Psoas muscle (tissue), 8 donors: ENCODE results near the gene NMT1. TPM values are rescaled to one million over a fixed set of nuclear protein-coding genes. Genes with fewer than 3 reads are reported as not detected.

ENCODE experiments used
- ATAC-seq, 4 donors: fragments of 200-7000 bp; cut with Tn5 transposase; one replicate each; pipeline ENCODE4 v1.9.1; 2020; ENCODE audit warnings: moderate library complexity in 3 of 4, mild to moderate bottlenecking in 2 of 4
- DNase-seq, 2 donors: peaks; one replicate each; pipeline ENCODE4 v3.0.0-alpha.2; 2020
- H3K27ac ChIP-seq: fragments of 200-600 bp; one replicate; pipeline ENCODE4 v1.8.0; 2022
- H3K27me3 ChIP-seq, 3 donors: fragments of 200-600 bp in 1 of 3; one replicate each; pipeline versions ENCODE4 v1.6.1 to v1.8.0; 2013 to 2022; ENCODE audit warnings: low read length in 2 of 3, mild to moderate bottlenecking in 2 of 3, moderate library complexity in 1 of 3; ENCODE audit not compliant: insufficient read depth in 3 of 3
- H3K36me3 ChIP-seq, 2 donors: fragments of 200-600 bp in 1 of 2; one replicate each; pipeline versions ENCODE4 v1.6.1 to v1.8.0; 2013 to 2022; ENCODE audit warnings: low read depth in 1 of 2, mild to moderate bottlenecking in 1 of 2, moderate library complexity in 1 of 2; ENCODE audit not compliant: insufficient read depth in 1 of 2
- H3K4me1 ChIP-seq: fragments of 200-600 bp; one replicate; pipeline ENCODE4 v1.8.0; 2022
- H3K4me3 ChIP-seq: fragments of 200-600 bp; one replicate; pipeline ENCODE4 v1.8.0; 2022; ENCODE audit warnings: mild to moderate bottlenecking
- H3K9me3 ChIP-seq: fragments of 200-600 bp; one replicate; pipeline ENCODE4 v1.8.0; 2022
- WGBS, 3 donors: extraction: QIAGEN DNeasy Blood & Tissue Kit; methylation state at CpG; one replicate each; pipeline versions ENCODE4 v1.1.6 to v1.1.7; 2013; 5-methylcytosine and 5-hydroxymethylcytosine counted together
- intact Hi-C, 2 donors: fragments of 100-400 bp; cut with DNase I; formaldehyde crosslinking; loops; one replicate each; pipeline versions ENCODE4 v1.11.0 to v1.14.2; 2022
- polyA plus RNA-seq, 3 donors: library from polyadenylated mRNA; stranded (reverse); fragments of 200-250 nt; gene quantifications; one replicate each; pipeline ENCODE4 v1.2.3, GENCODE V29; 2013
- total RNA-seq, 4 donors: library from RNA; stranded (reverse); fragmentation: NEBNext Ultra II Directional in 2 of 4; extraction: Animal tissue kit (Norgen Biotek cat#: 25700) in 2 of 4; gene quantifications; one replicate each; pipeline versions ENCODE4 v1.2.1 to v1.2.4, GENCODE V29; 2021 to 2023
- TF ChIP-seq, protein P1 (sequence below): fragments of 200-600 bp; IDR thresholded peaks from one replicate; pipeline ENCODE4 v1.8.0; 2022; ENCODE audit warnings: antibody characterized with exemption
- donor health status: healthy with polysubstance abuse.
- donor health status: DM: no; HTN: no; CAD: no; lungs with moderate emphysema.
- donor health status: Bipolar disorder and iron deficiency.
- donor health status: healthy.
- donor health status: DM: yes; HTN: yes; CAD: no.
- donor health status: DM: no; HTN: no; CAD: no.
- donor health status: DM: no; HTN: no; CAD: no.
- donor health status: DM: yes; HTN: yes; CAD: no.

Gene NMT1
- total and polyA plus RNA-seq, 7 donors = 58.0 to 164 (median 79.7) TPM

DNA sequence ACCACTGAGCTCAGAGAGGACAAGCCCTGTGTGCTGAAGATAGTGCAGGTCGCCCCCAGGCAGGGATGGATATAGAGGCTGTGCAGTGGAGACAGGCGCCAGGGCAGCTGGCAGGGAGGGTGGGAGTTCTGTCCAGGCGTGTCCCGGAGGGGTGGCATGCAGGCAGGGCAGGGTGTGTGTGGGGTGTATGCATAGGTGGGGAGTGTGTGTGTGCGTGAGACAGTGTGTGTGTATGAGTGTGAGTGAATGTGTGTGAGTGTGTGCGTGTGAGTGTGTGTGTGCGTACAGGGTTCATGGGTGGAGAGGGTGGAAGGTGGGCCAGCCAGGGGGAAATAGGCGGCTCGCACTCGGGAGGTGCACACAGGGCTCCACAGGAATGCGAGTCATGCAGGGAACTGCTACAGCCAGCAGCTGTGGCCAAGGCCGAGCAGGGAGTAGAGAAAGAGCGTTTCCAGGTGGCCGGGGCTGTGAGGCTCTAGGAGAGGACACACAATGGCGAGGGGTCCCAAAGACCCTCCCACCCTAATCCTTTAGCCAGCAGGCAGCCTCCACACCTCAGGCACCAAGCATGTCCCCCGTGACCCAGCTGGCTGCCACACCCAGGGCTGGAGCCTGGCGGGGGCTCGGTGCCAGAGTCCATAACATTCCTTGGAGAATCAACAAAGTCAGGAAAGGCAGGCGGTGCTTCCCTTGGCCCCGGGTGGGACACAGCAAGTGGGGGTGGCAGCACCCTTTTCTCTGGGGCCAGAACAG is 66.6 kb downstream of the NMT1 start:
- no peaks in the 10 kb centered on the region for H3K9me3 ChIP-seq
- H3K4me3 ChIP-seq = peak overlapping the region; percentile 22
- DNase-seq (peak in 1 of 2 donors; percentile 66), ATAC-seq (peak in 1 of 4 donors; percentile 8)
- peaks cover 66% of the 10 kb centered on the region for H3K4me1 ChIP-seq
- no peaks in the 10 kb centered on the region for H3K36me3 ChIP-seq
- H3K27ac ChIP-seq = peak overlapping the region; percentile 91
- TF ChIP-seq, protein P1, sequence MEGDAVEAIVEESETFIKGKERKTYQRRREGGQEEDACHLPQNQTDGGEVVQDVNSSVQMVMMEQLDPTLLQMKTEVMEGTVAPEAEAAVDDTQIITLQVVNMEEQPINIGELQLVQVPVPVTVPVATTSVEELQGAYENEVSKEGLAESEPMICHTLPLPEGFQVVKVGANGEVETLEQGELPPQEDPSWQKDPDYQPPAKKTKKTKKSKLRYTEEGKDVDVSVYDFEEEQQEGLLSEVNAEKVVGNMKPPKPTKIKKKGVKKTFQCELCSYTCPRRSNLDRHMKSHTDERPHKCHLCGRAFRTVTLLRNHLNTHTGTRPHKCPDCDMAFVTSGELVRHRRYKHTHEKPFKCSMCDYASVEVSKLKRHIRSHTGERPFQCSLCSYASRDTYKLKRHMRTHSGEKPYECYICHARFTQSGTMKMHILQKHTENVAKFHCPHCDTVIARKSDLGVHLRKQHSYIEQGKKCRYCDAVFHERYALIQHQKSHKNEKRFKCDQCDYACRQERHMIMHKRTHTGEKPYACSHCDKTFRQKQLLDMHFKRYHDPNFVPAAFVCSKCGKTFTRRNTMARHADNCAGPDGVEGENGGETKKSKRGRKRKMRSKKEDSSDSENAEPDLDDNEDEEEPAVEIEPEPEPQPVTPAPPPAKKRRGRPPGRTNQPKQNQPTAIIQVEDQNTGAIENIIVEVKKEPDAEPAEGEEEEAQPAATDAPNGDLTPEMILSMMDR = no peak
- intact Hi-C loops = no loop called here
- 11 to 24% (median 17%) methylated on average over 18 to 20 of the region's 20 CpGs for WGBS, 3 donors
- H3K27me3 ChIP-seq = no peaks in the 10 kb centered on the region

DNA sequence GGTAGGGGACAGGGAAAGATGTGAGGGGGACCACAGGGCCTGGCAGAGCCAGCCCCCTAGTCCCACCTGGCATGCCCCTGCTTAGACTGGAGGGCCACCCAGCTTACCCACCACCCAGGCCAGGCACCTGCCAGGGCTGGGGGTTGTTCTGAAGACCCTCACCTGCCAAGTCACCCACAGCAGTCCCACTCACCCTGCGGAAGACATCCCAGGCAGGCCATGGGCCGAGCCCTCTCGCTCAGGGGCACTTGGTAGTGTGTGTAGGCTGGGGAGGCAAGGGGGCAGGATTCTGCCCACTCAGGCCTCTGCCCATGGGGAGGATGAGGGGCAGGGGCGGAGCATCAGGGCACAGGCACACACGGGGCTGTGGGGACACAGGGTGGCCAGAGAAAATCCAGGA is 67.2 kb downstream of the NMT1 start:
- TF ChIP-seq, protein P1 = no peak
- H3K9me3 ChIP-seq = no peaks in the 10 kb centered on the region
- H3K27me3 ChIP-seq = no peaks in the 10 kb centered on the region
- H3K36me3 ChIP-seq = no peaks in the 10 kb centered on the region
- intact Hi-C loops = no loop called here
- peaks cover 65% of the 10 kb centered on the region for H3K4me1 ChIP-seq
- ATAC-seq (no peak), DNase-seq (peak in 1 of 2 donors; percentile 16)
- peak overlapping the region; percentile 91 for H3K27ac ChIP-seq
- WGBS, 3 donors = 71 to 81% (median 76%) methylated on average over 5 of the region's 5 CpGs
- peak overlapping the region; percentile 22 for H3K4me3 ChIP-seq

DNA sequence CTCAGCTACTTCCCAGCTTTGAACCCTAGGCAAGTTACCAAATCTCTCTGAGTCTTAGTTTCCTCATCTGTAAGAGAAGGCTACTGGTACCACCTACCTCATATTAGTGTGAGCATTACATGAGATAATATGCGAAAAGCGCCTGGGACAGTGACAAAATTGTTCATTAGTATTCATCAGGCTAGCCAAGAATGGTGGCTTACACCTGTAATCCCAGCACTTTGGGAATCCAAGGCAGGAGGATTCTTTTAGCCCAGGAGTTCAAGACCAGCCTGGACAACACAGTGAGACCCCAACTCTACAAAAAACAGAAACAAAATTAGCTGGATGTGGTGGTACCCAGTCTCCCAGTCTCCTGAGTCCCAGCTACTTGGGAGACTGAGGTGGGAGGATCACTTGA is 67.9 kb downstream of the NMT1 start:
- 74 to 89% (median 87%) methylated on average over 2 of the region's 2 CpGs for WGBS, 3 donors
- TF ChIP-seq, protein P1 = no peak
- Histone ChIP-seq H3K4me1 (peaks cover 59% of the 10 kb centered on the region), H3K27me3 (no peaks in the 10 kb centered on the region), H3K36me3 (no peaks in the 10 kb centered on the region), H3K27ac (peak overlapping the region; percentile 91), H3K9me3 (no peaks in the 10 kb centered on the region), H3K4me3 (no peak overlapping the region)
- DNase-seq (no peak), ATAC-seq (no peak)
- intact Hi-C loops = no loop called here

DNA sequence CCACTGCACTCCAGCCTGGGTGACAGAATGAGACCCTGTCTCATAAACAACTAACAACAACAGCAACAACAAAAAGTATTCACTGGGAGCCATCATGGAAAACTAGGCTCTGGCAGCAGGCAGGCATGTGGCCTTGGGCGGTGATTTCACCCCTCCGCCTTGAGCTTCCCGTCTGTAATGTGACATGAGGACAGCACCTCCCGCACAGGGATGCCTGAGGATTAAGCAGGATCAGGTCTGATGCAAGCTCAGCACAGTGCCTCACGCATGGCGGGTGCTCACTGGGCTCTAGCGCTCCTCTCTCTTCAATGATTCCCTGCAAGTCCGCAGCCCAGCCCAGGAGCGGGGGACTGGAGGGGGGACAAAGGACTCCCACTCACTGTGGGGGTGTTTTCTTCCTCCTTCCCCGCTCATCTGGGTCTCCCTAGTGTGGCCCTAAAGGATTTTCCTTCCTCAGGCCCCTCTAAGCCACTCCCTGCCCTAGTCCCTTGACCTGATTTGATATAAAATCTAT is 68.4 kb downstream of the NMT1 start:
- no peaks in the 10 kb centered on the region for H3K27me3 ChIP-seq
- H3K9me3 ChIP-seq = no peaks in the 10 kb centered on the region
- DNase-seq (peak; percentile 72 to 87), ATAC-seq (peak; percentile 70 to 80 (median 78))
- no peaks in the 10 kb centered on the region for H3K36me3 ChIP-seq
- peak overlapping the region; percentile 7 for H3K4me3 ChIP-seq
- WGBS, 3 donors = 21 to 31% (median 22%) methylated on average over 10 of the region's 10 CpGs
- intact Hi-C loops = no loop called here
- H3K4me1 ChIP-seq = peaks cover 54% of the 10 kb centered on the region
- peak overlapping the region; percentile 91 for H3K27ac ChIP-seq
- TF ChIP-seq, protein P1 = no peak
